ENCODE data around the gene DBF4B.
"Not testable (repeated sequence)": the region's sequence is repeated elsewhere in the genome, so short reads cannot be mapped to it uniquely, and the experiment has no call there.

DBF4B gene

GRCh38 chr17:44726121-44726520 is 17.7 kb downstream of the DBF4B start:
- not testable (repeated sequence) for H3K4me3 ChIP-seq (ENCODE audit: low read depth, low read length)

GRCh38 chr17:44733753-44734152 is 25.3 kb downstream of the DBF4B start:
- no peak overlapping the region for H3K4me3 ChIP-seq (ENCODE audit: low read depth, low read length)

- H3K4me3 ChIP-seq (ENCODE audit: low read depth, low read length), result no peak overlapping the region
Measured at GRCh38 chr17:44734272-44734671, 25.8 kb downstream of the DBF4B start.

GRCh38 chr17:44736551-44737240 is 28.2 kb downstream of the DBF4B start:
- H3K4me3 ChIP-seq (ENCODE audit: low read depth, low read length), result no peak overlapping the region

- no peak overlapping the region for H3K4me3 ChIP-seq (ENCODE audit: low read depth, low read length)
Measured at GRCh38 chr17:44738214-44738906, 29.9 kb downstream of the DBF4B start.

GRCh38 chr17:44741316-44741715 is 32.9 kb downstream of the DBF4B start:
- no peak overlapping the region for H3K4me3 ChIP-seq (ENCODE audit: low read depth, low read length)

GRCh38 chr17:44745301-44745700 is 36.8 kb downstream of the DBF4B start:
- H3K4me3 ChIP-seq (ENCODE audit: low read depth, low read length), result no peak overlapping the region

GRCh38 chr17:44745738-44746137 is 37.3 kb downstream of the DBF4B start:
- H3K4me3 ChIP-seq (ENCODE audit: low read depth, low read length), result not testable (repeated sequence)

GRCh38 chr17:44747566-44747965 is 39.1 kb downstream of the DBF4B start:
- no peak overlapping the region for H3K4me3 ChIP-seq (ENCODE audit: low read depth, low read length)

- H3K4me3 ChIP-seq (ENCODE audit: low read depth, low read length), result no peak overlapping the region
Measured at GRCh38 chr17:44749076-44749979, 40.9 kb downstream of the DBF4B start.

- H3K4me3 ChIP-seq (ENCODE audit: low read depth, low read length), result no peak overlapping the region
Measured at GRCh38 chr17:44749980-44750318, 41.5 kb downstream of the DBF4B start.

- H3K4me3 ChIP-seq (ENCODE audit: low read depth, low read length), result no peak overlapping the region
Measured at GRCh38 chr17:44751331-44751730, 42.9 kb downstream of the DBF4B start.

- H3K4me3 ChIP-seq (ENCODE audit: low read depth, low read length), result no peak overlapping the region
Measured at GRCh38 chr17:44751806-44752205, 43.3 kb downstream of the DBF4B start.

GRCh38 chr17:44752953-44753861 is 44.7 kb downstream of the DBF4B start:
- H3K4me3 ChIP-seq (ENCODE audit: low read depth, low read length), result no peak overlapping the region

- H3K4me3 ChIP-seq (ENCODE audit: low read depth, low read length), result no peak overlapping the region
Measured at GRCh38 chr17:44754276-44754675, 45.8 kb downstream of the DBF4B start.

GRCh38 chr17:44755180-44755579 is 46.7 kb downstream of the DBF4B start:
- H3K4me3 ChIP-seq (ENCODE audit: low read depth, low read length), result not testable (repeated sequence)

- no peak overlapping the region for H3K4me3 ChIP-seq (ENCODE audit: low read depth, low read length)
Measured at GRCh38 chr17:44757045-44757917, 48.8 kb downstream of the DBF4B start.

GRCh38 chr17:44757918-44758413 is 49.5 kb downstream of the DBF4B start:
- H3K4me3 ChIP-seq (ENCODE audit: low read depth, low read length), result no peak overlapping the region

GRCh38 chr17:44758414-44759085 is 50.1 kb downstream of the DBF4B start, which contains the start of gene ADAM11:
Gene ADAM11, plus strand, starts transcription at chr17:44758988. Its CDS starts 212 bp downstream, at chr17:44759200.
- peak within 1 kb of the TSS; percentile 17 for H3K4me3 ChIP-seq (ENCODE audit: low read depth, low read length)
